Measurements from ENCODE around the gene ZNF536.
"Not testable (repeated sequence)": the region's sequence is repeated elsewhere in the genome, so short reads cannot be mapped to it uniquely, and the experiment has no call there.

Gene ZNF536

DNA sequence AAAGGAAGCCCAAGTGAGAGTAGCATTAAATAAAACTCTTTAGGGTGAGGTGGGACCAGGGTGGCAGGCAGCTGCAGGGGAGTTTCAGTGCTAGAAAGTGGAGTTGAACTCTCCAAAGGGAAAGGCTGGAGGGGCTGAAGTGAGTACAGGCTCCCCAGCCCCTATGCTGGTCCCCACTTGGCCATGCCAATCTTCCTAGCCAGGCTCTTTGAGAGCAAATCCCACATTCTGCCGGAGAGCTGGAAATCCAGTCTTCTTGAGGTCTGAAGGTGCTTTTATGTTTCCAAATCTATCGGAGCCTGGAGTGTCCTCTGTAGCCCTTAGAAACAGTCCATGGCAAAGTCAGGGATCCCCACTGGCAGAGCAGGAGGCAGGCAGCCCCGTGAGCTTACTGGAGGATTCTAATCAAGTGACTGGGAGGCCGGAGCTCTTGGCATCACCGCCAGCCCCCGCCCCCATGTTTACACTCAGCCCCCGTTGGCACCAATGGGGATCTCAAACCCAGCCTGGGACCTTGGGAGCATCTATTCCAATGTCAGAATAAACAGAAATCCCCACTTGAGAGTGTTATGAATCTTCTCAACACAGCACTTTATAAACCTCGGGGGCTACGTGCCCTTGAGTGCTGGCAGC, 18.3 kb downstream of the ZNF536 start:
- DNase-seq: no peak

DNA sequence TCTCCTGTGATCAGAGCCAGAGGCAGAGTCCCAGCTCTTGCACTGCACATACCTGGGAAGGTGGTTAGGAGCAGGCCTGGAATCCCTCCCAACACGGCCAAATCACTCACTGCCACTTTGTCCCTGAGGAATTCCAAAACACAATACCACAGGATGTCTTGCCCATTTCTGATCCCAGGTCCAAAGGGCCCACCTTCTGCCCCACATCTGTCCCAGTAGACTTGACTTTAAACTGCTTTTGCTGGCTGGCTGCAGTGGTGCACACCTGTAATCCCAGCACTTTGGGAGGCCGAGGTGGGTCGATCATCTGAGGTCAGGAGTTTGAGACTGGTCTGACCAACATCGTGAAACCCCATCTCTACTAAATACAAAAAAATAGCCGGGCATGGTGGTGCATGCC, 18.9 kb downstream of the ZNF536 start:
- no peak for DNase-seq

DNA sequence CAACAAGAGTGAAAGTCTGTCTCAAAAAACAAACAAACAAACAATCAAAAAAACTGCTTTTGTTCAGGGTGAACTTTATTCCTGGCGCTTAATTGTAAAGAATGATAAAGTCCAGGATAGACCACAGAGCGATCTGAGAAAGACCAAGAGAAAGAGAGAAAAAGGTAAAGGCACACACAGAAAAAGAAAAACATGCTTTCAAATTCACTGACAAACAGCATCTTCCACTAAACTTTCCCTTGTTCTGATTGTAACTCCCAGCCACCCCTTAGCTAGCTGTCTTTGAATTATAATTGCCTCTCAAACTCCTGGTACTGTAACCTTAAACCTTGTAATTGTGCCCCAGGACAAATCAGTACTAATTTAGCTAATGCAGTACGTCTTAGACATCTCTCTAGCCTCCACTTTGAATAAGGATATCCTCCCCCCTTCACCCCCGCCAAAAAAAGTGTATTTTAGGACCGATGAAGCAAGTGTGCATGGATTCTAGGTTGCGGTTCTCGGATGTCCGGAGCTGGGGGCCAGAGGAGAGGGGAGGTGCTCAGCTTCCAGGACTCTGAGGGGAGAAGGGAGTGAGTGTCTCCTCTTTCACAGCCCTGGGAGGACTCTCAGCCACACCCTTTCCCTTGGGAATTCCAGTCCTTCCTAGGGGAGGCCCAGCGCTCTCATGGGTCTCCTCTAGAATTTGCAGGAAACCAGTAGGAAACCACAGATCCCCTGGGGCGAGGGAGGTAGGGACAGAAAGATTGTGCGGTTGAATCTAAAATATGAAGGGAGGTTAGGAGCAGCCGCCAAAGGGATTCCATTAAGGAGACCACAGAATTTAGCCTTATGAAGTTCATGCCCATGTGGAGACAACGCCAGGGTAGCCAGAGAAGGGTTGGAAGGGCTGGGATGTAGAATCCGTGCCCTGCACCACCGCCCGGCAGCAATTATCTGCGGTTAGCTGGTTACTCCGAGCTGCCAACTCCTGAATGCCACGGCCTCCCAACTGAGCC, 19.7 kb downstream of the ZNF536 start:
- DNase-seq: peak; percentile 96

DNA sequence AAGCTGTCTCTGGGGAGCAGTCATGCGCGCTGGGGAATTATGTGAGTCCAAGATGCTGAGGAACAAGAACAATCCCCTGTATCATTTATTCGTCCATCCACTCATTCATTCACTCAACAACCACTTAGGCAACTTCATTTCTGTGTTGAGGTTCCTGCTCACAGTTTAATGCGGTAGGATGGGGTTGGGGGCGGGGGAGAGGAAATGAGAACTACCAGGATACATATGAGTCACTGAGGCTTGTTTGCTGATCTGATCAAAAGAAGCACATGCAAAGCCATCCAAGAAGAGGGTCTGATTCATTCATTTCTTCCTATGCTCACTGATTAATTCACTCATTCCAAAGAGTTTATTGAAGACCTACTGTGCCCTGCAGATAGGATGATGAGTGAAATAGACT, 20.9 kb downstream of the ZNF536 start:
- peak; percentile 71 for DNase-seq

GRCh38 chr19:30393729-30394480, 21.7 kb downstream of the ZNF536 start:
- DNase-seq: no peak

DNA sequence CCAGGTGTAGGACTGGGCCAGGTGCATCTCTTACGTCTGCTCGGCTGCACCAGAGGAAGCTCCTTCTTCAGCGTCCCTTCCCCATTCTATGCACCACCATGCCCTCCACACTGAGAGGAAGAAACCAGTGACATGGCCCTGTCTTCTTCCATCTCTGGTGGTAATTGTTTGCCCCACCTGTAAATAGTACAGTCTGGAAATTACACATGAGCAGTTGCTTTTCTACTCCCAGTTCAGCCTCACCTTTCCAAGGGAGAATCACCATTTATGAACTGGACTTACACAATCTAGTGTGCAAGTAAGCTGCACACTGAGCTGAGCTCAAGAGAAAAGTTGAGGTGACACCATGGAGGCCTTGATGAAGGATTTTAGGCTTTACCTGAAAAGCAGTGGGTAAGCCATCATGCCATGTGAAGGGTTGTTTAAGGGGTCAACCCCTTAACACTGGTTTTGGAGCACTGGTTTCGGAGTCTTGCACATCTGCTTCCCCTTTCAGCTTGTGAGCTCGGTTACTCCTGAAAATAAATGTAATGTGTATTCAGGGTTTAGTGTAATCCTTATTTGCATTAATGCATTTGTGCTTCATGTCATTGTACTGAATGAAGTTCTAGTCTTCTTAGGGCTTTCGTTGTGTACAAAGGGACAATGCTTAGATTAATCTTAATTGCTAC, 22.4 kb downstream of the ZNF536 start:
- DNase-seq: no peak

GRCh38 chr19:30395283-30395682, 23.1 kb downstream of the ZNF536 start:
- DNase-seq: no peak

GRCh38 chr19:30398539-30398938, 26.4 kb downstream of the ZNF536 start:
- not testable (repeated sequence) for DNase-seq

GRCh38 chr19:30401956-30402355, 29.8 kb downstream of the ZNF536 start:
- no peak for DNase-seq

GRCh38 chr19:30402436-30403202, 30.4 kb downstream of the ZNF536 start:
- no peak for DNase-seq

DNA sequence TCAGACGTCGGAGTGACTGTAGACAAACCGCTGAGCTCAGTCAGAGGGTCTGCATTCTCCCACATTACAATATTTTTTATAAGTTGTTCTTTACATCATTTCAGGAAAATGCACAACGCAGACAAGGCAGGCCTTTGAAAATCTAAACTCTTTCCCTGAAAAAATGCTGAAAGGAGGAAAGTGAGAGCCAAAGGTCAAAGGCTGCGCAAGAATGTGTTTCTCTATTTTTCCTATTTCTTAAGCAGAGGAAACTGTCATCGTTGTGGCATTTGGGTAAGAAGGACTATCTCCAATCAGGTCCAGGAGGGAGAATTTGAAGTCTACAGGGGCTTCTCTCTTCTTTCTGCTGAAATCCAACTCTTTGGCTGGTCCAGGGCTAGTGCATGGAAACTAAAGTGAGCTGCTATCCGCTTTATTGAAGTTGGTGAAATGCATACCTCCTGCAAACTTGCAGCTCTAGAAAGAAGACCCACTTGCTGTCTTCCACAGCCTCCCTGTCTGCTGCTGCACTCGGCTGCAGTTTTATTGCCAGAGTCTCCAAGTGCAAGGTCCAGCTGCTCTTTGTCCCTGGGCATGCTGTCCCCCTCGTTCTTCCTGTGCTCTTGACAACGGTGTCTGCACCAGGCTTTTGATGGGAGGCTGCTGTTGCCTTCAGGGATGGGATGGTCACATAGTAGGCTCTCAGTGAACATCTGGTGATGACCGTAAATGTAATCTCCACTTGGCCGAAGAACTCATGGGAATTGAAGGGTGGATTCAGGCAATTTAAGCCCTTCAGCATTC, 31.2 kb downstream of the ZNF536 start:
- no peak for DNase-seq

- peak; percentile 35 for DNase-seq
These were observed 34.3 kb downstream of the ZNF536 start for GRCh38 chr19:30406220-30407067.

GRCh38 chr19:30407068-30407709, 35.0 kb downstream of the ZNF536 start:
- DNase-seq: no peak

DNA sequence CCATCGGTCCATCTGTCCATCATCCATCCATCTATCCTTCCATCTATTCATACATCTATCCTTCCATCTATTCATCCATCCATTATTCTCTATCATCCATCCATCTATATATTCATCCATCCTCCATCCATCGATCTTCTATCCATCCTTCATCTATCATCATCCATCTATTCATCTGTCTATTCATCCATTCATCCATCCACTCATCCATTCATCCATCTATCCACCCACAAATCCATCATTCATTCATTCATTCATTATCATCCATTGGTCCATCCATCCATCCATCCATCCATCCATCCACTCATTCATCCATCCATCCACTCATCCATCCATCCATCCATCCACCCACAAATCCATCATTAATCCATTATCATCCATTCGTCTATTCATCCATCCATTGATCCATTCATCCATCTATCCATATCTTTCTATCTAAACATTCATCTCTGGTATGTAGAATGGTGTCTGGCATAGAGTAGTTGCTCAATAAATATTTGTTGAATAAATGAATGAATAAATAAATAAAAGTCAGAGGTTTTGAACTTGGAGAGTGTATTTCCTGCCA, 36.6 kb downstream of the ZNF536 start:
- no peak for DNase-seq

GRCh38 chr19:30411714-30412113, 39.5 kb downstream of the ZNF536 start:
- no peak for DNase-seq

- DNase-seq: no peak
These were observed 44.2 kb downstream of the ZNF536 start for GRCh38 chr19:30416375-30416774.

DNA sequence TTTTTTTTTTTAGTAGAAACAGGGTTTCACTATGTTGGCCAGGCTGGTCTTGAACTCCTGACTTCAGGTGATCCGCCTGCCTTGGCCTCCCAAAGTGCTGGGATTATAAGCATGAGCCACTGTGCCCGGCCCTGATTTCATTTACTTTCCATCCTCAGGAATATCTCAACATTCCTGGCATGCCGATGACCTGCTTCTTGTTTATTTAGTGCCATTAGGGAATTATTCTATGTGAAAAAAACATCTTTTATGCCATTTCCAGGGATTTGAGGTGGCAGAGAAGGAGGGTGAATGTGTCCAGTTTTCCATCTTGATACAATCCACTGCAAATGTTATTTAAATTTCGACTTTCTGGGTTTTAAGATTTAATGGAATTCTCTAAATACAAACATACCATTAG, 45.0 kb downstream of the ZNF536 start:
- not testable (repeated sequence) for DNase-seq

DNA sequence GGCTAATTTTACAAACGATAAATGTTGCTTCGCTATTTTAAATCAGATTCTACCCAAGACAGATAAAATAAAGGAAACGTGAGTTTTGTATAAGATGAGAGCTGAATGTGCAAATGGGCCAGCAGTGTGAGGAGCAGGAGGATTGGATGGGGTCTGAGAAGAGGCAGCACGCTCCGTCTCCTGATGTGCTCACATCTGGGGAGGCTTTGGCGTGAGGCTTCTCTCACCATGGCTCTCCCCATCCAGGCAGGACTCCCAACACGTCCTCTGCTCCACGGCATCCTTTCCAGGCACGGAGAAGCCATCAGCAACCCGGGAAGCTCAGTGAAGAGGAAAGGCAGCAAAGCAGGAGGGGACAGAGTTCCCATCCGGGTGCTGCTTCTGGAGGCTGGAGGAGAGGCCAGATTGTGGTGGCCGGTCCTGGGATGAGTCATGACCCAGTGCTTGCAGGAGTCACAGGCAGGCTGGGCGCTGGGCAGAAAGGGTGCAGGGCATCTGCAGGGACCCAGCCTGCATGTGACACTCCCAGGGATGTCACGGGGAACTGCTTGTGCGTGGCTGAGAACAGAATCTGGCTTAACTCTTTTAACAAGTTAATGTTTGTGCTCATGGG, 47.5 kb downstream of the ZNF536 start:
- no peak for DNase-seq

DNA sequence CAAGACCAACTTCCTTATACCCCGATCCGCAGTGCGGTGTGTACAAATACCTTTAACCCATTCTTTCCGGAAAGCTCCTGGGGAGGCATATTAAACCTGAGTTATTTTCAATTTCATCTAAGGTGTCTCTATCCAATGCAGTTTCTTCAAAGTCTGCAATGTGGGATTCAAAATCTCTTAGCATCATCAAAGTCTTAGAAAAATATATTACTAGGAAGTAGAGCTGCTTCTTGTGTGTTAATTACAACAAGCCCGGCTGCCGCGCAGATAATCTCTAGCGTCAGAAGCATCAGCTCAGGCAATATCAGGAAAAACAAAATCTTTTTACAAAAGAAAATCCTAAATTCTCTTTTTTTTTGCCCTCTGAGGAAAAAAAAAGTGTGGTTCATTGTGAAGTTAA, 48.1 kb downstream of the ZNF536 start:
- no peak for DNase-seq
